ENCODE results near the gene OLFM1. TPM values are rescaled to one million over a fixed set of nuclear protein-coding genes. Genes with fewer than 3 reads are reported as not detected.

OLFM1 gene
- total and polyA plus RNA-seq, 9 of the 15 experiments (the other 6 are each of a cell fraction or from before 2014, with no cell fraction given) = not detected

GRCh38 chr9:135095470-135096407 lies 8.3 kb downstream of the OLFM1 start:
- Histone ChIP-seq H3K9ac (ENCODE audit: insufficient read depth in 1 of 2, low read depth in 2 of 2, low read length in 2 of 2) (no peak overlapping the region), H3K27ac (ENCODE audit: extremely low read depth, low read depth, low read length) (no peak overlapping the region), H2AFZ (ENCODE audit: low read depth, low read length) (no peak overlapping the region), H3K4me3 (no peak overlapping the region), H3K27me3 (ENCODE audit: control insufficient read depth in 2 of 2, insufficient read depth in 2 of 2, low read length in 2 of 2) (peaks cover 0 to 6% of the 10 kb centered on the region in 2 experiments; a peak in 2 of 5 replicates), H4K20me1 (replicated peaks; ENCODE audit: control insufficient read depth, insufficient read depth, low read length) (peaks cover 5% of the 10 kb centered on the region; the same call in 1 of the 2 replicates), H3K79me2 (ENCODE audit: control insufficient read depth, insufficient read depth, low read length) (no peaks in the 10 kb centered on the region), H3K4me1 (replicated peaks in 1 of 2; ENCODE audit: control insufficient read depth in 2 of 2, insufficient read depth in 2 of 2, low read length in 2 of 2) (no peaks in the 10 kb centered on the region), H3K36me3 (ENCODE audit: control insufficient read depth, insufficient read depth, low read length) (no peaks in the 10 kb centered on the region), H3K9me1 (ENCODE audit: control insufficient read depth, insufficient read depth, low read length) (no peaks in the 10 kb centered on the region), H3K4me2 (ENCODE audit: insufficient read depth, low read length) (no peak overlapping the region), H3K9me3 (replicated peaks; ENCODE audit: control insufficient read depth, insufficient read depth, low read depth, low read length) (no peaks in the 10 kb centered on the region)
- no peak for FAIRE-seq
- DNase-seq (ENCODE audit: extremely low read depth in 1 of 4, low spot score in 3 of 4) = no peak
- 1% methylated on average over 9 of the region's 9 CpGs for WGBS (ENCODE audit: insufficient coverage, low coverage, missing lambda C conversion rate)
- intact Hi-C loops (cut with micrococcal nuclease) (no loop called here), in situ Hi-C loops (cut with MboI) (no loop called here)
- ChIA-PET CTCF (ENCODE audit: low intra/inter-chr PET ratio) (no interaction called here), POLR2A (no interaction called here)
- no peak for ATAC-seq
- BruUV-seq (replicated peaks) = no TSS peak
- TF ChIP-seq ZNF77 (CRISPR knock-in tag; IDR thresholded peaks at IDR 0.05) = no peak
- no peak for TF ChIP-seq ZNF134 (CRISPR knock-in tag; conservative IDR thresholded peaks at IDR 0.05)
- no peak for TF ChIP-seq POLR2H (tag; IDR thresholded peaks at IDR 0.05; ENCODE audit: low read depth)
- TF ChIP-seq ZNF263 (CRISPR knock-in tag; IDR thresholded peaks at IDR 0.05; ENCODE audit: borderline replicate concordance) = peak; percentile 65; the same call in 1 of the 2 replicates
- TF ChIP-seq HDGF (IDR thresholded peaks at IDR 0.05) = no peak
- no peak for TF ChIP-seq BCLAF1 (IDR thresholded peaks at IDR 0.05; ENCODE audit: borderline replicate concordance in 1 of 2, control insufficient read depth in 1 of 2, low read depth in 2 of 2, low read length in 1 of 2)

Data from K562 (cell line).